Subcutaneous abdominal adipose tissue (tissue), 5 donors: ENCODE results near the gene IRF9.
A peak's percentile ranks its signal among the peaks of the same experiment; 100 is the strongest.

Source experiments
- H3K27ac ChIP-seq: one replicate; pipeline ENCODE4 v1.7.0; 2013; ENCODE audit warnings: low read depth, mild to moderate bottlenecking, inconsistent platforms, low read length, moderate library complexity
- H3K27me3 ChIP-seq, 5 donors: one replicate each; pipeline ENCODE4 v1.7.0; 2013; ENCODE audit warnings: low read length in 5 of 5, inconsistent platforms in 1 of 5; ENCODE audit not compliant: control insufficient read depth in 5 of 5, insufficient read depth in 4 of 5
- H3K36me3 ChIP-seq, 5 donors: one replicate each; pipeline ENCODE4 v1.7.0; 2013; ENCODE audit warnings: low read length in 5 of 5; ENCODE audit not compliant: control insufficient read depth in 5 of 5, insufficient read depth in 5 of 5
- H3K4me1 ChIP-seq, 5 donors: one replicate each; pipeline ENCODE4 v1.7.0; 2013; ENCODE audit warnings: low read length in 5 of 5, mild to moderate bottlenecking in 3 of 5, moderate library complexity in 1 of 5; ENCODE audit not compliant: control insufficient read depth in 5 of 5, insufficient read depth in 5 of 5
- H3K4me3 ChIP-seq, 5 donors: one replicate each; pipeline ENCODE4 v1.7.0; 2013; ENCODE audit warnings: low read length in 5 of 5, low read depth in 1 of 5
- H3K9ac ChIP-seq, 5 donors: one replicate each; pipeline ENCODE4 v1.7.0; 2013; ENCODE audit warnings: low read length in 5 of 5, mild to moderate bottlenecking in 4 of 5, moderate library complexity in 3 of 5
- H3K9me3 ChIP-seq, 5 donors: one replicate each; pipeline ENCODE4 v1.7.0; 2013; ENCODE audit warnings: low read length in 5 of 5; ENCODE audit not compliant: control insufficient read depth in 5 of 5
- donor health status: healthy.
- donor health status: healthy.
- donor health status: healthy.
- donor health status: healthy.
- donor health status: healthy.

The IRF9 gene

GRCh38 chr14:24189460-24189859, 28.4 kb downstream of the IRF9 start:
- H3K9me3 ChIP-seq, result no peaks in the 10 kb centered on the region
- peaks cover 5 to 59% (median 45%) of the 10 kb centered on the region in 5 donors for H3K36me3 ChIP-seq
- H3K4me3 ChIP-seq, result no peak overlapping the region
- H3K27me3 ChIP-seq, result no peaks in the 10 kb centered on the region
- H3K9ac ChIP-seq, result no peak overlapping the region
- peak overlapping the region; percentile 74 for H3K27ac ChIP-seq
- H3K4me1 ChIP-seq, result peaks cover 7 to 27% (median 24%) of the 10 kb centered on the region in 5 donors

GRCh38 chr14:24190416-24190815, 29.4 kb downstream of the IRF9 start:
- Histone ChIP-seq H3K4me3 (no peak overlapping the region), H3K9me3 (no peaks in the 10 kb centered on the region), H3K36me3 (peaks cover 5 to 49% (median 36%) of the 10 kb centered on the region in 5 donors), H3K9ac (no peak overlapping the region), H3K27me3 (no peaks in the 10 kb centered on the region), H3K4me1 (peaks cover 11 to 36% (median 30%) of the 10 kb centered on the region in 5 donors), H3K27ac (no peak overlapping the region)

- H3K27me3 ChIP-seq, result no peaks in the 10 kb centered on the region
- H3K27ac ChIP-seq, result no peak overlapping the region
- H3K9me3 ChIP-seq, result no peaks in the 10 kb centered on the region
- H3K36me3 ChIP-seq, result peaks cover 5 to 28% (median 21%) of the 10 kb centered on the region in 5 donors
- H3K9ac ChIP-seq, result no peak overlapping the region
- H3K4me3 ChIP-seq, result no peak overlapping the region
- peaks cover 12 to 44% (median 35%) of the 10 kb centered on the region in 5 donors for H3K4me1 ChIP-seq
Measured at GRCh38 chr14:24192933-24193332, 31.9 kb downstream of the IRF9 start.

GRCh38 chr14:24194186-24194872, 33.3 kb downstream of the IRF9 start:
- H3K27me3 ChIP-seq, result no peaks in the 10 kb centered on the region
- no peaks in the 10 kb centered on the region for H3K9me3 ChIP-seq
- peaks cover 5 to 31% (median 21%) of the 10 kb centered on the region in 5 donors for H3K36me3 ChIP-seq
- peak overlapping the region in 4 of 5 donors; percentile 84 to 96 (median 95) for H3K9ac ChIP-seq
- peak overlapping the region; percentile 95 for H3K27ac ChIP-seq
- peak overlapping the region; percentile 84 to 95 (median 89) for H3K4me3 ChIP-seq
- peaks cover 9 to 31% (median 24%) of the 10 kb centered on the region in 5 donors for H3K4me1 ChIP-seq

- H3K4me3 ChIP-seq, result peak overlapping the region; percentile 84 to 95 (median 89)
- peak overlapping the region; percentile 84 to 96 (median 95) for H3K9ac ChIP-seq
- H3K4me1 ChIP-seq, result peaks cover 9 to 29% (median 24%) of the 10 kb centered on the region in 5 donors
- H3K27me3 ChIP-seq, result no peaks in the 10 kb centered on the region
- peak overlapping the region; percentile 95 for H3K27ac ChIP-seq
- no peaks in the 10 kb centered on the region for H3K9me3 ChIP-seq
- peaks cover 5 to 32% (median 21%) of the 10 kb centered on the region in 5 donors for H3K36me3 ChIP-seq
Measured at GRCh38 chr14:24194873-24195185, 33.8 kb downstream of the IRF9 start.

GRCh38 chr14:24195186-24196070, 34.4 kb downstream of the IRF9 start, which contains the start of gene TM9SF1:
TSS of gene TM9SF1 (minus strand) at chr14:24195441. CDS start at chr14:24195019, 422 bp downstream.
- Histone ChIP-seq H3K9me3 (no peaks in the 10 kb centered on the region), H3K27me3 (no peaks in the 10 kb centered on the region), H3K4me1 (peaks cover 9 to 29% (median 24%) of the 10 kb centered on the region in 5 donors), H3K36me3 (peaks cover 5 to 29% (median 16%) of the 10 kb centered on the region in 5 donors), H3K27ac (peak within 1 kb of the TSS; percentile 95), H3K9ac (peak within 1 kb of the TSS; percentile 84 to 96 (median 95)), H3K4me3 (peak within 1 kb of the TSS; percentile 84 to 95 (median 94))

- H3K9me3 ChIP-seq, result no peaks in the 10 kb centered on the region
Measured at GRCh38 chr14:24196071-24197055, 35.3 kb downstream of the IRF9 start.

GRCh38 chr14:24197056-24197450, 36.0 kb downstream of the IRF9 start:
- H3K9ac ChIP-seq, result no peak overlapping the region
- H3K4me3 ChIP-seq, result no peak overlapping the region
- no peaks in the 10 kb centered on the region for H3K9me3 ChIP-seq
- no peak overlapping the region for H3K27ac ChIP-seq
- H3K27me3 ChIP-seq, result no peaks in the 10 kb centered on the region
- H3K4me1 ChIP-seq, result peaks cover 9 to 29% (median 24%) of the 10 kb centered on the region in 5 donors
- H3K36me3 ChIP-seq, result peaks cover 0 to 26% (median 14%) of the 10 kb centered on the region in 5 donors

More at GRCh38 chr14:24196071-24197055, 35.3 kb downstream of the IRF9 start:
- no peaks in the 10 kb centered on the region for H3K27me3 ChIP-seq
- peaks cover 3 to 28% (median 16%) of the 10 kb centered on the region in 5 donors for H3K36me3 ChIP-seq
- peak overlapping the region; percentile 84 to 95 (median 94) for H3K4me3 ChIP-seq
- H3K9ac ChIP-seq, result peak overlapping the region; percentile 84 to 96 (median 95)
- peaks cover 9 to 29% (median 24%) of the 10 kb centered on the region in 5 donors for H3K4me1 ChIP-seq
- H3K27ac ChIP-seq, result peak overlapping the region; percentile 95

- Histone ChIP-seq H3K36me3 (peaks cover 3 to 22% (median 3%) of the 10 kb centered on the region in 5 donors), H3K9me3 (no peaks in the 10 kb centered on the region), H3K4me1 (peaks cover 9 to 28% (median 22%) of the 10 kb centered on the region in 5 donors), H3K27me3 (no peaks in the 10 kb centered on the region), H3K9ac (no peak overlapping the region), H3K27ac (no peak overlapping the region), H3K4me3 (no peak overlapping the region)
Measured at GRCh38 chr14:24198814-24199524, 37.9 kb downstream of the IRF9 start.
